GM19099 (cell line): ENCODE data around the gene ZFYVE9.

ENCODE experiments used
- POLR2A ChIP-seq: IDR thresholded peaks from 3 replicates; pipeline ENCODE4 v1.6.1; 2011; ENCODE audit warnings: low read depth; ENCODE audit not compliant: insufficient read length; ENCODE audit errors: extremely low read depth

The ZFYVE9 gene

DNA sequence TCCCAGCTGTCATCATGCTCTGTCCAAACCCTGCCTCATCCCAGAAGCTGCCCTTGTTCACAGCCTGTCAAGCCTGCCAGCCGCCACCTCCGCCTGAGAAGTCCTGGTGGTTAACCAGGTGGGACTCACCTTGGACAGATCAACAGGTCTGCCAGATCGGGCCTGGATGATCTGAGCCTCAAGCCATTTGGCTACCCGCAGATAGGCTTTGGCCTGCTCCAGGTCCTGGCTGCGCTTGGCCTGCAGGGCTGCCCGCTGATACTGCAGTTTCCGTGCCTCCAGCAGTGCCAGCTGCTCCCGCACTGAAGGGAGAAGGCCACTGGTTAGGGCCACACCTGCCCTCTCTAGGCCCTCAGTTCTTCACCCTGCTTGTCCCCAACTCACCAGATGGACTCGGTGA lies 215.5 kb downstream of the ZFYVE9 start:
- TF ChIP-seq POLR2A = no peak

DNA sequence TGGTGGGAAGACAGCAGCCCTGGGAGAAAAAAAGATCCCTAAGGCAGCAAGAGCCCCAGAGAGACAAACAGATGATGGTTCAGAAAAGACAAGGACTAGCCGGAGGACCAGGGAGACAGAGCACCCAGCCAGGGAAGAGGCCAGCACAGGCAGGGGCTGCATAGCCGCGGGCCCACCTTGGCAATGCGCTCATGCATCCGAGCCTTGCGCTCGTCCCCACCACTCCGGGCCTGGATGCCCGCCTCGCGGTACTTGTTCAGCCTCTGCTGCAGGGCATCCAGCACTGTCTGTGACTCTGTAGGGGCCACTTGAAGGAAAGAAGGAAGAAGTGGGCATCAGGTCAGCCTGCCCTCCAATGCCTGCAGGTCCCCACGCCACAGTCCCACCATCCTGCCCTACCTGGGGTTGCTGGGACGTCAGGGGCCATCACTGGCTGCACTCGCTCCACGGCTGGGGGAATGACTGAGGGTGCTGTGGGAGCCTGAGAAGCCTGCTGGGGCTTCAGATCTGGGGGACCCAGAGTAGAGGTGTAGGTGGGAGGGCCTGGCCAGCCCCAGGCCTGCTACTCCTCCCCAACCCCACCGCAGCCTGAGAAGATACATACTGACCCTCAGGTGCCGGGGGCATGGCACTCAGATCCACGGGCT lies 217.1 kb downstream of the ZFYVE9 start:
- TF ChIP-seq POLR2A = no peak

DNA sequence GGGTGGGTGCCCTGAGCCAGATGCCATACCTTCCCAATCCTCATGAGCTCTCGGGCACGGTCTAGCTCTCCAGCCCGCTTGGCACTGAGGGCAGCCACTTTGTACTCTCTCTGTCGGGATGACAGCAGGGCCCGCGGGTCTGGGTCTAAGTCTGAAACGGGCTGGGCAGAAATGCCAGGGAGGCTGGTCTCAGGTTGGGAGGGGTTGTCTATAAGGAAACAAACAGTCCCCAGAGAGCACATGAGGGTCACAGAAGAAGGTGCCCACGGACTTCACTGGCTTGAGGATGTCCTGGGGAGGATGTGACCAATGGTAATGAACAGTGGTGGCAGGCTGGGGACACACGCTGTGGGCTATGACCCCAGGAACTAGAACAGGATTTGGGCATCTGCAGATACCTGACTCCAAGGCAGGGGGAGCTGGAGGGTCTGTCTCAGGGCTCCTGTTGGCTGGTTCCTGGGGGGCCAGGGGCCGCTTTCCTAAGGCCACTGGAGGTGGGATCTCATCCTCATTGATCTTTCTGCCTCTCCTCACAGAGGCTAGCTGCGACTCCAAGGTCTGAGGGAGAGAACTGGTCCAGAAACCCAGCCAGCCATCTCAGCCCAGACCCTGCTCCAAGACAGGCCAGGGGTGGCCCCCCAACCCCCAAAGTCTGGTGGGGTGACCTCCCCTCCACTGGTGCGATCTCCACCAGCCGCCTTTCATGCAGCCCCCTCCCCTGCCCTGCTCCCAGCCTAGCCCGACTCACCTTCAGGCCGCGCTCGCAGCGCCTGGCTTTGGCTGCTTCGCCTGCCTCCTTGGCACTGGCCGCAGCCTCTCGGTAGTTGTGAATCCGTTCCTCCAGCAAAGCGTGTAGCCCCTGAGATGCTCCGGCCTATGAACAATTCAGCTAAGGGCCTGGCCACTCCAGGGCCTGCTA lies 218.0 kb downstream of the ZFYVE9 start:
- no peak for TF ChIP-seq POLR2A

DNA sequence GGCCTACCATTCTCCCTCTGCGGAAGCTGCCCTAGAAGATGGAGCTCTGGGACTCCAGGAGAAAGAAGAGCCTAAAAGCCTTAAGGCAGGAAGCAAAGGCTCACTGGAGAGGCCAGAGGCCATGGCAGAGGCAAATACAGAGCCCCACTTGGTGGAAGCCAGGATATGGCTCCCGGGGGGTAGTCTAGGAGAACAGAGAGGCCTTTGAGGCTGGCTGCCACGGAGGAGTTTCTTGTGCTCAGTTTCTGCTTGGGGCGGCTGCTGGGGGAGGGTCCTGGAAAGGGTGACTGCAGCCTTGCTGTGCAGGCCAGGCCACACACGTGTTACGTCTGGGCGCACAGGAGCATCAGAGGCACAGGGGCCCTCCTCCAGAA lies 218.7 kb downstream of the ZFYVE9 start:
- no peak for TF ChIP-seq POLR2A

DNA sequence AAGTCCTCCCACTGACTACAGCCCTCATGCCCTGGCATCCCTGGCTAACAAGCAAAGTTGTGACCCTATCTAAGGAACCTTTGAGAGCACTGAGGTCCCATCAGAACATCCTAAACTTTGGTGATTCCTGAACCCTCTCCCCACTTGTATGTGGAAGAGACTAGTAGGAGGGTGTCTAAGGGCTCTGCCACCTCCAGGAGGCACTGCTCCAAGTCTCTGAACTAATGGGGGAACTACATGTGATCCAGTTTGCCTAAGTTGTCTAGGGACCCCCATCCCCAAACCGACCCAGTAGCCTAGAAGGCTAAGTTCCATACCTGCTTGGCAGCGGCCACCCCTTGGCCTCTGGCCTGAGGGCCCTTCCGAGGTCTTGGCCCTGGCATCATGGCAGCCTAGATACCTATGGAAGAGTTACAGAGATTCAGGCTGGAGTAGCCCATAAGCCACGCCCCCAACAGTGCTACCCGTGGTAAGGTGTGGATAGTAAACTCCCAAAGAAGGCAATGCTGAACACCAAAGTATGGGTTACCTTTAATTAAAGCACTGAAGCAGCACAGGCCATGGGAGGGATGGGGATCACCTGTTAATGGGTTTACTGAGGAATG lies 222.4 kb downstream of the ZFYVE9 start:
- no peak for TF ChIP-seq POLR2A

DNA sequence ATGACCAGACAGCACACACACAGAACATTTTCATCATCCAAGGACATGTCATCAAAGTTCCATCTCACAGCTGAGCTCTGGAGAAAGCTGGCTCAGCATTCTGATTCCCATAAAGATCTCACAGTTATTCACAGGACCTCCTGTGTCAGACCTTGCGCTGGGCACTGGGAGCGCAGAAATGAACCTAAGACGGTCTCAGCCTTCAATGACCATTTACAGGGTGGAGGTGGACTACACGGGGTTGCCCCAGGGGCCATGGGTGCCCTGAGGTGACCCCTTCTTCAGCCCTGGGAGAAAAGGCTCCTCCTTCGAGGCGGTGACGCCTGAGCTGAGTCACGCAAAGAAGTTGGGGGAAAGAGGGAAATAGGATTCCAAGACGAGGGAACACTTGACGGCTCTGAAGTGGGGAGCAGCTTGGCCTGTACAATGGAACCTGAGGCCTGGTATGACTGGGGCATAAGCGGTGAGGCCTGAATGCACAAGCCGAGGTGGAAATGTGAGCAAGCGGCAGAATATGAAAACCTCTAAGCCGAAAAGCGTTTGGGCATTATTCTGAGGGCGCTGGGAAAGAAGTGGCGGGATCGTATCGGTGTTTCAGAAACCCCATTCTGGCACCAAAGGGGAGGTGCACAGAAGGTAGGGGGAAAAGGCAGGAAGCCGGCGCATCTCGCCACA lies 223.3 kb downstream of the ZFYVE9 start:
- no peak for TF ChIP-seq POLR2A

DNA sequence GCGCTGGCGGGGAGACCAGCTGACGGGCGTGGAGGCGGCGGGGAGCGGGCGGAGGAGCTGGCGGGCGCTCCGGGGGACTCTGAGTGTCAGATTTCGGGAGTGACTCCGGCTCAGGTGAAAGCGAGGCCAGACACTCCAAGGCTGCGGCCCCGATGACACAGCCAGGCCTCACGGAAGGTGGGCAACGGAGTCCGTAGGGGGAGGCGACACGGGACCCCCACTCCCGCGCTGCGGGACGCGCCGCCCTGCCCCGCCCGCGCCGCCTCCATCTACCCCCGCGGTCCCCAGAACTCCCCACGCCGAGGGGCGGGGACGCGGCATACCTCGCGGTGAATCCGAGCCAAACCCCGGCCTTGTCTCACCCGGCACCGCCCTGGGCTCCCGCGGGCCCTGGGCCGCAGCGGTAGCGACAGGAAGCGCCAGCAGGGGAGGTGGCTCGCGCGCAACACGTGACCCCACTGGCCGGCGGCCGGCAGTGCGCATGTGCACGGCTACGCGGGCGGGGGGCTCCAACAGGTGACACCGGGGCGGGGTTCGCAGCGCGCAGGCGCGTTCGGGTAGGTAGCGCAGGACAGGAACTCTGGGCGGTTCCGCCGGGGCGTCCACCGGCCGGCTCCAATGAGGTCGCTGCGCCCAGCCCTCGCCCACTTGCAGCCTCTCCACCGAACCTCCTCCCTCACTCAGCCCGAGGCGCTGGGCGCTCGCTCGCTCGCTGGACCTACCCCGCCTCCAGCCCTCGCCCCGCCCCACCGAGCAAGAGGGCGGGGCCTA lies 224.0 kb downstream of the ZFYVE9 start, which contains the start of gene CC2D1B:
TSS of gene CC2D1B (minus strand) at position 460 of the 771 bp plus-strand sequence. CDS start 1,585 bp downstream, outside the sequence.
- TF ChIP-seq POLR2A = peak; percentile 97

DNA sequence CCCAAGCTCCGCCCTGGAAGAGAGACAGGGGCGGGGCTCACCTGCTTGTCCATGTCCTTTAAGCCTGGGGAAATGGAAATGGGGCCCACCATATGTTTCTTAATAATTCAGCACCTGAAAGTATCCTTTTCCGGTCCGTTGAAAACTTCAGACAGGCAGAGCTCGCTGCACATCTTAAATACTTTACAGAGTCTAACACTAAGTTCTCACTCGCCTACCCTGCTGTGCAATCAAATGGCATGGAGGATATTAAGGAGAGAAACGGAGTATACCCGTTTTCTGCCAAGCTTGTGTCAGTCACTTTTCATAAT lies 224.6 kb downstream of the ZFYVE9 start:
- no peak for TF ChIP-seq POLR2A

DNA sequence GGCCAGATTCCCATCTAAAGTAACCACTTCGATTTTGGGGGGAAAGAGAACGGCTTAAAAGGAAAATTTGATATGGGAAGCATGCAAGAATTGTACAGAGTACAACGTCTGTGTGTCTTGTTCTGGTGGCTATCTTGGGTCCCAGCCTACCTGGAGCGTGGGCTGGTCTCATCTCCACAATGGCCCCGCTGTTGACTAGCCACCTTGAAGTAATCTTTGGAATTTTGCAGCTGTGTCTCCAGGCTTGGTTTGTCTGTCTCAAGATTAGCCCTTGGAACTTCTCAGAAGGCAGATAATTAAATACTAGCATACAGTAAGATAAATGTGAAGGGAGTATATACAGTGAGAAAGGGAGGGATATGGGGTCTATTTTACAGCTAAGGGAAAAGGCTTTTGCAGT lies 225.4 kb downstream of the ZFYVE9 start:
- TF ChIP-seq POLR2A = no peak

DNA sequence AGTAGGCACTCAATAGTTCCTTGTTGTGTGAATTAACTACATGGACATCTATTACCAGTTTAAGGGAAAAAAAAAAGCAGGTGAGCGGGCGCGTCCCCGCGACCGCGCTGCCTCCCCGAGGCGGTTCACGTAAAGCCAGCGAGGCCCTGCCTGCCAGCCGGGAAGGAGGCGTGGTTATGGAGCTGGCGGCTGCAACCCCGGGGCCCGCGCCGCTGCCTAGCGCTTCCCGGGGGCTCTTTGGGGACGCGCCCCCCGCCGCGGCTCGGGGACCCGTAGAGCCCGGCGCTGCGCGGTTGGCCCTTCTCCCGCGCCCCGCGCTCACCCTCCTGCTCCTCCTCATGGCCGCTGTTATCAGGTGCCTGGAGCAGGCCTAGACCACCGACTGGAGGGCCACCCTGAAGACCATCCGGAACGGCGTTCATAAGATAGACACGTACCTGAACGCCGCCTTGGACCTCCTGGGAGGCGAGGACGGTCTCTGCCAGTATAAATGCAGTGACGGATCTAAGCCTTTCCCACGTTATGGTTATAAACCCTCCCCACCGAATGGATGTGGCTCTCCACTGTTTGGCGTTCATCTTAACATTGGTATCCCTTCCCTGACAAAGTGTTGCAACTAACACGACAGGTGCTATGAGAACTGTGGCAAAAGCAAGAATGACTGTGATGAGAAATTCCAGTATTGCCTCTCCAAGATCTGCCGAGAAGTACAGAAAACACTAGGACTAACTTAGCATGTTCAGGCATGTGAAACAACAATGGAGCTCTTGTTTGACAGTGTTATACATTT lies 226.7 kb downstream of the ZFYVE9 start:
- no peak for TF ChIP-seq POLR2A

DNA sequence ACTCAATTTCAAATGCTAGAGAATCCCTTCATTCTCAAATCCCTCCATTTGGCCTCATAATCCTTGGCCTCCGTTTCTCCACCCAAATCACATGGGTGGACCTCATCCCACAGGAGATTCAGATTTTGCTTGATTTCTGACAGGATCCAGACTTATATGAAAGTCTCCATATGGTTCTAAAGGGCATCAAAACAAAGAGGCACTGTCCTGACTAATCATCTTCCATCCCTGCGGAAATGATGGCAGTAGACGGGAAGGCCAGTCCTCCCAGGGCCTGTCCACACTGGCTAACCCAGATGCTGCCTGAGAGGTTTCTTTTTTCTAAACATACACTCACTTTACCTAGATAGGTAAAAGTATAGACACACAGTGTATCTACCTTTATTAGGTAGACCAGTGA lies 243.5 kb downstream of the ZFYVE9 start:
- TF ChIP-seq POLR2A = no peak

DNA sequence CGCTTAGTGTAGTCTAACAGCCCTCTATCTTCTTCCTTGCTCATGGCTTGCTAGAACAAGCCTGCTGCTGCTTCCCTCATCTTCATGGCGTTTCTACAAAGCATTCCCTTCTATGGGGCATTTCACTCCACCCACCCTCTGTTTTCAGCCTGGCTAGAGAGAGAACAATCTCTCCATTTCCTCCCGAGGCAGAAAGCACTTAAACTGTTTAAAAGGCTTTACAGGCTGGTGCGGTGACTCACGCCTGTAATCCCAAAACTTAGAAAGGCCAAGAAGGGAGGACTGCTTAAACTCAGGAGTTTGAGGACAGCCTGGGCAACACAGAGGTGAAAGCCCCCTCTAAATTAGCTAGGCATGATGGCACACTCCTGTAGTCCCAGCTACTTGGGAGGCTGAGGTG lies 244.6 kb downstream of the ZFYVE9 start:
- no peak for TF ChIP-seq POLR2A

DNA sequence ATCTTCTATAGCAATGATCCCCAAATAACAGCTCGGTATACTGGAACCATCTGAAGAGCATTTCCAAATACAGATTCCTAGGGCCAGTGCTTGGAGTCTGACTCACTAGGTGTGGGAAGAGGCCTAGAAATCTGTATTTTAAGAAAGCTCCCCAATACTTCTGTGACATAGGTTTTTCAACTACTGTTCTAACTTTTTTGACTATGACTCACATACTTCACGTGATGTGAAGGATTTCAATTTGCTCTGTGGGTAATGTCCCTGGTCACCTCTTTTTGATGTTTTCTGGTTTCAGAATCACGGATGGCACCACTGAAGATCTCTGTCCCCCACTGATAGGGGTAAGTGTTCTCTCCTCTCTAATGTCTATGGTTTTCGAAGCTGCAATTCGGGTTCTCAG lies 251.3 kb downstream of the ZFYVE9 start:
- TF ChIP-seq POLR2A = no peak
